ENCODE results near the gene HPN.
A peak's percentile ranks its signal among the peaks of the same experiment; 100 is the strongest.
"Not testable (repeated sequence)": the region's sequence is repeated elsewhere in the genome, so short reads cannot be mapped to it uniquely, and the experiment has no call there.

The HPN gene

GRCh38 chr19:35009424-35010415, 31.8 kb upstream of the HPN start:
- DNase-seq = no peak

GRCh38 chr19:35011091-35011689, 30.3 kb upstream of the HPN start:
- no peak for DNase-seq

- DNase-seq = no peak
Measured at GRCh38 chr19:35011737-35012682, 29.5 kb upstream of the HPN start.

GRCh38 chr19:35013041-35013819, 28.3 kb upstream of the HPN start:
- peak; percentile 79 for DNase-seq

GRCh38 chr19:35013820-35014754, 27.4 kb upstream of the HPN start:
- DNase-seq = no peak

- DNase-seq = not testable (repeated sequence)
Measured at GRCh38 chr19:35014774-35015173, 26.7 kb upstream of the HPN start.

GRCh38 chr19:35015270-35015953, 26.1 kb upstream of the HPN start:
- no peak for DNase-seq

- DNase-seq = no peak
Measured at GRCh38 chr19:35015954-35016351, 25.6 kb upstream of the HPN start.

GRCh38 chr19:35017507-35017906, 24.0 kb upstream of the HPN start:
- DNase-seq = no peak

GRCh38 chr19:35018379-35018778, 23.1 kb upstream of the HPN start:
- DNase-seq = no peak

GRCh38 chr19:35019144-35019543, 22.4 kb upstream of the HPN start:
- DNase-seq = no peak

GRCh38 chr19:35021016-35021415, 20.5 kb upstream of the HPN start:
- DNase-seq = no peak

- DNase-seq = no peak
Measured at GRCh38 chr19:35021596-35021995, 19.9 kb upstream of the HPN start.

GRCh38 chr19:35022460-35022859, 19.1 kb upstream of the HPN start:
- no peak for DNase-seq

- no peak for DNase-seq
Measured at GRCh38 chr19:35023428-35023827, 18.1 kb upstream of the HPN start.

GRCh38 chr19:35024095-35024494, 17.4 kb upstream of the HPN start:
- DNase-seq = no peak

GRCh38 chr19:35025969-35026368, 15.6 kb upstream of the HPN start:
- no peak for DNase-seq

- no peak for DNase-seq
Measured at GRCh38 chr19:35026418-35026817, 15.1 kb upstream of the HPN start.

- no peak for DNase-seq
Measured at GRCh38 chr19:35027009-35027408, 14.5 kb upstream of the HPN start.

GRCh38 chr19:35027851-35028599, 13.5 kb upstream of the HPN start:
- DNase-seq = no peak
